Astrocyte of the cerebellum (primary cell): Measurements from ENCODE around the gene CES2.

Experiments
- DNase-seq: peaks from one replicate; pipeline ENCODE4 v3.0.0-alpha.2; 2011; ENCODE audit warnings: low read depth
- H3K4me3 ChIP-seq: 2 replicates; pipeline ENCODE4 v1.5.1; 2011; ENCODE audit warnings: mild to moderate bottlenecking, low read depth, low read length, moderate library complexity
- CTCF ChIP-seq: IDR thresholded peaks from 2 replicates; pipeline ENCODE4 v1.5.1; 2012; ENCODE audit warnings: low read length, low read depth, moderate library complexity, mild to moderate bottlenecking; ENCODE audit errors: missing control alignments
- in situ Hi-C: cut with HindIII; loops from 2 replicates; pipeline ENCODE4 v1.10.0; 2017; ENCODE audit warnings: low sequenced_read_pairs

Gene CES2

GRCh38 chr16:66911112-66911511, 24.2 kb upstream of the CES2 start:
- no peak for TF ChIP-seq CTCF
- no peak overlapping the region for H3K4me3 ChIP-seq
- in situ Hi-C loops, result no loop called here
- DNase-seq, result no peak

- no peak for TF ChIP-seq CTCF
- no peak for DNase-seq
- H3K4me3 ChIP-seq, result no peak overlapping the region
- in situ Hi-C loops, result no loop called here
Measured at GRCh38 chr16:66911801-66912200, 23.5 kb upstream of the CES2 start.

GRCh38 chr16:66913081-66913480, 22.2 kb upstream of the CES2 start:
- in situ Hi-C loops, result no loop called here
- H3K4me3 ChIP-seq, result no peak overlapping the region
- DNase-seq, result no peak
- no peak for TF ChIP-seq CTCF

- no peak for TF ChIP-seq CTCF
- DNase-seq, result no peak
- H3K4me3 ChIP-seq, result no peak overlapping the region
- in situ Hi-C loops, result no loop called here
Measured at GRCh38 chr16:66913711-66914110, 21.6 kb upstream of the CES2 start.

DNA sequence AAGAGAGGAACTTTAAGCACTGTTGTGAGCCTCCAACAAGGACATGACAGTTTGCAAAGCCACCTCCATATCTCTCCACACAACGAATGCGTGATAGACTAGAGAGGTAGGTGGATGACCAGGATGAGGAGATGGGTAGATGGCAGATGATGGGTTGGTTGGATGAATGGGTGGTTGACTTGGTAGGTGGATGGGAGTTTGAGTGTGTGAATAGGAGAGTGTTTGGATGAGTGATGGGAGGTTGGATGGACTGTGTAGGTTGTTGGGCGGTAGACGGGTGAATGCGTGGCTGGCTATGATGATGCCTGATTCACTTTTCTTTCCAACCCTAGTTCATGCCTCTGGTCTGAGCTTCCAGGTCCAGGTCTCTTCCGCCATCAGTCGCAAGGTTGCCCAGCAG, 20.8 kb upstream of the CES2 start:
- in situ Hi-C loops, result no loop called here
- DNase-seq, result no peak
- no peak for TF ChIP-seq CTCF

DNA sequence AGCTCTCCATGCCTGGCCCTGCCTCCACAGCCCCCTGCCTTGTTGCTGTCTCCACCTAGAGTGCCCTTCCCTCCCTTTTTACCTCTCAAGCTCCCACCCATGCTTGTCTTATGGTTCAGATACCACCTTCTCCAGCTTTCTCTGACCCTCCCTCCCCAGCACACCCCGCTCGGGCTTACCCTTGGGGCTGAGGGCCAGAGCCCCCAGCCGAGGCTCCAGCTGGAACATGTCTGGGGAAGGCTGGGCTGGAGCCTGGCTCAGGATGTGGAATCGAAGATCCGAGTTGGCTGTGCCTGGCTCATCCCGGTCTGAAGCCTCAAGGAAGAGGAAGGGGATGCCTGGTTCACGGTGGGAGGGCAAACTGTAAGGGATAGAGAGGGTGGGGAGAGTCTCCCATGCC, 20.3 kb upstream of the CES2 start:
- no peak overlapping the region for H3K4me3 ChIP-seq
- in situ Hi-C loops, result no loop called here
- no peak for DNase-seq
- no peak for TF ChIP-seq CTCF

More for the DNA sequence above, 20.8 kb upstream of the CES2 start:
- H3K4me3 ChIP-seq, result no peak overlapping the region

- TF ChIP-seq CTCF, result no peak
- no peak overlapping the region for H3K4me3 ChIP-seq
- in situ Hi-C loops, result no loop called here
- DNase-seq, result no peak
Measured at GRCh38 chr16:66916518-66916917, 18.8 kb upstream of the CES2 start.
